Neural cell (in vitro differentiated cells): Measurements from ENCODE around the gene COP1. TPM values are rescaled to one million over a fixed set of nuclear protein-coding genes. Genes with fewer than 3 reads are reported as not detected.

Experiments used
- H2AFZ ChIP-seq: fragments of 200-600, 300-800 bp; sonication (generic), shearing (Covaris generic); 2 replicates; pipeline ENCODE4 v1.6.0; 2014; ENCODE audit warnings: low read depth, mild to moderate bottlenecking, antibody characterized with exemption, low read length, moderate library complexity
- H3F3A ChIP-seq: fragments of 200-600 bp; shearing (Covaris generic); 2 replicates; pipeline ENCODE4 v1.6.1; 2016; ENCODE audit warnings: mild to moderate bottlenecking, moderate library complexity, mixed read lengths, antibody characterized with exemption, low read length; ENCODE audit not compliant: insufficient read depth, poor library complexity, severe bottlenecking
- H3K27ac ChIP-seq: fragments of 200-600, 300-800 bp; sonication (generic), shearing (Covaris generic); 2 replicates; pipeline ENCODE4 v1.5.1; 2014; ENCODE audit warnings: mild to moderate bottlenecking, low read length, moderate library complexity
- H3K27me3 ChIP-seq: fragments of 300-800, 200-600 bp; sonication (generic), shearing (Covaris generic); 2 replicates; pipeline ENCODE4 v1.6.0; 2014; ENCODE audit warnings: mild to moderate bottlenecking, low read depth, low read length, moderate library complexity; ENCODE audit not compliant: insufficient read depth
- H3K36me3 ChIP-seq: fragments of 300-800, 200-600 bp; sonication (generic), shearing (Covaris generic); 2 replicates; pipeline ENCODE4 v1.5.1; 2014; ENCODE audit warnings: mild to moderate bottlenecking, antibody characterized with exemption, low read length, moderate library complexity; ENCODE audit not compliant: insufficient read depth
- H3K4me2 ChIP-seq: fragments of 300-800, 200-600 bp; sonication (generic), shearing (Covaris generic); 2 replicates; pipeline ENCODE4 v1.6.0; 2014; ENCODE audit warnings: mild to moderate bottlenecking, low read length
- H3K4me3 ChIP-seq: fragments of 300-800, 200-600 bp; sonication (generic), shearing (Covaris generic); 2 replicates; pipeline ENCODE4 v1.5.1; 2014; ENCODE audit warnings: mild to moderate bottlenecking, low read length, moderate library complexity
- H3K79me2 ChIP-seq: fragments of 200-600 bp; shearing (Covaris generic); replicated peaks from 2 replicates; pipeline ENCODE4 v1.6.0; 2014; ENCODE audit warnings: mild to moderate bottlenecking, low read length, moderate library complexity; ENCODE audit not compliant: insufficient read depth
- H3K9ac ChIP-seq: fragments of 300-800, 200-600 bp; sonication (generic), shearing (Covaris generic); 2 replicates; pipeline ENCODE4 v1.6.1; 2016; ENCODE audit warnings: mild to moderate bottlenecking, low read length, mixed read lengths
- H3K9me2 ChIP-seq: fragments of 200-600 bp; shearing (Covaris generic); 2 replicates; pipeline ENCODE4 v1.6.1; 2016; ENCODE audit warnings: mild to moderate bottlenecking, low read length, mixed read lengths; ENCODE audit not compliant: insufficient read depth
- H3K9me3 ChIP-seq: fragments of 200-600, 300-800 bp; sonication (generic), shearing (Covaris generic); 2 replicates; pipeline ENCODE4 v1.6.1; 2016; ENCODE audit warnings: mild to moderate bottlenecking, mixed run types, low read length, moderate library complexity, mixed read lengths
- H4K20me1 ChIP-seq: fragments of 200-600 bp; shearing (Covaris generic); 2 replicates; pipeline ENCODE4 v1.6.1; 2016; ENCODE audit warnings: mild to moderate bottlenecking, mixed run types; ENCODE audit not compliant: insufficient read depth
- CTCF ChIP-seq: fragments of 450-650 bp; IDR thresholded peaks from 2 replicates; pipeline ENCODE4 v1.5.1; 2014; ENCODE audit warnings: antibody characterized with exemption, mild to moderate bottlenecking, moderate library complexity; ENCODE audit not compliant: poor library complexity, severe bottlenecking
- EP300 ChIP-seq: fragments of 450-650 bp; conservative IDR thresholded peaks from 2 replicates; pipeline ENCODE4 v1.6.1; 2014; ENCODE audit warnings: antibody characterized with exemption, mild to moderate bottlenecking, moderate library complexity; ENCODE audit not compliant: poor library complexity, severe bottlenecking
- EZH2 ChIP-seq: fragments of 200-600, 300-800 bp; shearing (Covaris generic), sonication (generic); IDR thresholded peaks from 2 replicates; pipeline ENCODE4 v1.6.1; 2014; ENCODE audit warnings: antibody characterized with exemption, low read length, borderline replicate concordance, mild to moderate bottlenecking; ENCODE audit not compliant: insufficient read depth, poor library complexity, severe bottlenecking
- MXI1 ChIP-seq: fragments of 450-650 bp; conservative IDR thresholded peaks from 2 replicates; pipeline ENCODE4 v1.6.1; 2014; ENCODE audit warnings: antibody characterized with exemption, mild to moderate bottlenecking; ENCODE audit not compliant: poor library complexity, severe bottlenecking
- POLR2AphosphoS5 ChIP-seq: IDR thresholded peaks from 2 replicates; pipeline ENCODE4 v1.6.1; 2012
- RAD21 ChIP-seq: fragments of 450-650 bp; conservative IDR thresholded peaks from 2 replicates; pipeline ENCODE4 v1.6.1; 2014; ENCODE audit warnings: antibody characterized with exemption, mild to moderate bottlenecking, moderate library complexity
- SMC3 ChIP-seq: fragments of 450-650 bp; conservative IDR thresholded peaks from 2 replicates; pipeline ENCODE4 v1.6.1; 2014; ENCODE audit warnings: antibody characterized with exemption, mild to moderate bottlenecking, moderate library complexity; ENCODE audit not compliant: poor library complexity
- TAF1 ChIP-seq: IDR thresholded peaks from 2 replicates; pipeline ENCODE4 v1.6.1; 2012; ENCODE audit warnings: low read depth
- polyA plus RNA-seq: library from polyadenylated mRNA; depleted of rRNA; stranded (reverse); fragments of >200 nt; gene quantifications from 2 replicates; pipeline ENCODE4 v1.2.3, GENCODE V29; 2014
- TF ChIP-seq, protein P1 (sequence below): IDR thresholded peaks from 2 replicates; pipeline ENCODE4 v1.6.1; 2012; ENCODE audit warnings: borderline replicate concordance

COP1 gene
- polyA plus RNA-seq, 1 donor from 2014 or later: 72.3 TPM

- Histone ChIP-seq H2AFZ (no peak overlapping the region), H4K20me1 (no peaks in the 10 kb centered on the region), H3K4me3 (no peak overlapping the region), H3K9ac (no peak overlapping the region), H3K4me2 (no peak overlapping the region), H3F3A (no peaks in the 10 kb centered on the region), H3K27ac (no peak overlapping the region), H3K27me3 (no peaks in the 10 kb centered on the region), H3K9me3 (no peaks in the 10 kb centered on the region), H3K36me3 (peaks cover 5% of the 10 kb centered on the region), H3K9me2 (no peaks in the 10 kb centered on the region), H3K79me2 (no peaks in the 10 kb centered on the region)
- TF ChIP-seq RAD21: no peak
- TF ChIP-seq, protein P1, sequence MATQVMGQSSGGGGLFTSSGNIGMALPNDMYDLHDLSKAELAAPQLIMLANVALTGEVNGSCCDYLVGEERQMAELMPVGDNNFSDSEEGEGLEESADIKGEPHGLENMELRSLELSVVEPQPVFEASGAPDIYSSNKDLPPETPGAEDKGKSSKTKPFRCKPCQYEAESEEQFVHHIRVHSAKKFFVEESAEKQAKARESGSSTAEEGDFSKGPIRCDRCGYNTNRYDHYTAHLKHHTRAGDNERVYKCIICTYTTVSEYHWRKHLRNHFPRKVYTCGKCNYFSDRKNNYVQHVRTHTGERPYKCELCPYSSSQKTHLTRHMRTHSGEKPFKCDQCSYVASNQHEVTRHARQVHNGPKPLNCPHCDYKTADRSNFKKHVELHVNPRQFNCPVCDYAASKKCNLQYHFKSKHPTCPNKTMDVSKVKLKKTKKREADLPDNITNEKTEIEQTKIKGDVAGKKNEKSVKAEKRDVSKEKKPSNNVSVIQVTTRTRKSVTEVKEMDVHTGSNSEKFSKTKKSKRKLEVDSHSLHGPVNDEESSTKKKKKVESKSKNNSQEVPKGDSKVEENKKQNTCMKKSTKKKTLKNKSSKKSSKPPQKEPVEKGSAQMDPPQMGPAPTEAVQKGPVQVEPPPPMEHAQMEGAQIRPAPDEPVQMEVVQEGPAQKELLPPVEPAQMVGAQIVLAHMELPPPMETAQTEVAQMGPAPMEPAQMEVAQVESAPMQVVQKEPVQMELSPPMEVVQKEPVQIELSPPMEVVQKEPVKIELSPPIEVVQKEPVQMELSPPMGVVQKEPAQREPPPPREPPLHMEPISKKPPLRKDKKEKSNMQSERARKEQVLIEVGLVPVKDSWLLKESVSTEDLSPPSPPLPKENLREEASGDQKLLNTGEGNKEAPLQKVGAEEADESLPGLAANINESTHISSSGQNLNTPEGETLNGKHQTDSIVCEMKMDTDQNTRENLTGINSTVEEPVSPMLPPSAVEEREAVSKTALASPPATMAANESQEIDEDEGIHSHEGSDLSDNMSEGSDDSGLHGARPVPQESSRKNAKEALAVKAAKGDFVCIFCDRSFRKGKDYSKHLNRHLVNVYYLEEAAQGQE: no peak
- no peak for TF ChIP-seq MXI1
- no peak for TF ChIP-seq EZH2
- TF ChIP-seq POLR2AphosphoS5: no peak
- TF ChIP-seq TAF1: no peak
Measured at GRCh38 chr1:175906370-175906769, 300.7 kb downstream of the COP1 start.

GRCh38 chr1:175904808-175905207, 302.3 kb downstream of the COP1 start:
- no peak overlapping the region for H3K4me2 ChIP-seq
- no peaks in the 10 kb centered on the region for H3K79me2 ChIP-seq
- no peaks in the 10 kb centered on the region for H3K9me3 ChIP-seq
- H4K20me1 ChIP-seq: no peaks in the 10 kb centered on the region
- no peaks in the 10 kb centered on the region for H3K36me3 ChIP-seq
- no peak overlapping the region for H3K27ac ChIP-seq
- TF ChIP-seq MXI1 (no peak), CTCF (no peak), POLR2AphosphoS5 (no peak), TAF1 (no peak), EP300 (no peak), RAD21 (no peak), EZH2 (no peak), SMC3 (no peak)
- TF ChIP-seq, protein P1: no peak
- no peak overlapping the region for H3K4me3 ChIP-seq
- H3K9ac ChIP-seq: no peak overlapping the region
- no peaks in the 10 kb centered on the region for H3F3A ChIP-seq
- no peaks in the 10 kb centered on the region for H3K27me3 ChIP-seq
- no peaks in the 10 kb centered on the region for H3K9me2 ChIP-seq
- no peak overlapping the region for H2AFZ ChIP-seq
